GM12878 (cell line): ENCODE measurements around the gene COL6A1.

Experiments
- CBFB ChIP-seq: IDR thresholded peaks from 2 replicates; pipeline ENCODE4 v1.6.1; 2016; ENCODE audit warnings: antibody characterized with exemption, low read depth
- DPF2 ChIP-seq: fragments of 450-650 bp; IDR thresholded peaks from 2 replicates; pipeline ENCODE4 v1.6.1; 2017; ENCODE audit warnings: mild to moderate bottlenecking
- EZH2 ChIP-seq: IDR thresholded peaks from 2 replicates; pipeline ENCODE4 v1.6.1; 2012; ENCODE audit warnings: low read depth, mild to moderate bottlenecking, control low read depth, inconsistent platforms, low read length, borderline replicate concordance; ENCODE audit not compliant: control insufficient read depth
- KDM1A ChIP-seq: fragments of 200-600 bp; sonication (generic); IDR thresholded peaks from 2 replicates; pipeline ENCODE4 v1.6.1; 2016; ENCODE audit warnings: borderline replicate concordance
- MYB ChIP-seq: fragments of 150-350 bp; IDR thresholded peaks from 2 replicates; pipeline ENCODE4 v1.6.1; 2014; ENCODE audit warnings: mild to moderate bottlenecking, low read depth, low read length, borderline replicate concordance
- NFYB ChIP-seq: IDR thresholded peaks from 2 replicates; pipeline ENCODE4 v1.6.1; 2011; ENCODE audit warnings: low read depth, mild to moderate bottlenecking, low read length, improper control_type of control experiment, moderate library complexity; ENCODE audit not compliant: insufficient read depth
- POLR2A ChIP-seq: IDR thresholded peaks from 2 replicates; pipeline ENCODE4 v1.6.1; 2011; ENCODE audit warnings: low read depth, mild to moderate bottlenecking, low read length
- POLR2AphosphoS5 ChIP-seq: IDR thresholded peaks from 2 replicates; pipeline ENCODE4 v1.6.1; 2011; ENCODE audit warnings: mild to moderate bottlenecking, low read length, inconsistent platforms
- RAD51 ChIP-seq: fragments of 450-650 bp; IDR thresholded peaks from 2 replicates; pipeline ENCODE4 v1.6.1; 2016; ENCODE audit warnings: moderate library complexity, mild to moderate bottlenecking, inconsistent platforms
- ZNF274 ChIP-seq: IDR thresholded peaks from one replicate; pipeline ENCODE4 v1.8.0; 2011; ENCODE audit not compliant: insufficient read length, insufficient read depth

DNA sequence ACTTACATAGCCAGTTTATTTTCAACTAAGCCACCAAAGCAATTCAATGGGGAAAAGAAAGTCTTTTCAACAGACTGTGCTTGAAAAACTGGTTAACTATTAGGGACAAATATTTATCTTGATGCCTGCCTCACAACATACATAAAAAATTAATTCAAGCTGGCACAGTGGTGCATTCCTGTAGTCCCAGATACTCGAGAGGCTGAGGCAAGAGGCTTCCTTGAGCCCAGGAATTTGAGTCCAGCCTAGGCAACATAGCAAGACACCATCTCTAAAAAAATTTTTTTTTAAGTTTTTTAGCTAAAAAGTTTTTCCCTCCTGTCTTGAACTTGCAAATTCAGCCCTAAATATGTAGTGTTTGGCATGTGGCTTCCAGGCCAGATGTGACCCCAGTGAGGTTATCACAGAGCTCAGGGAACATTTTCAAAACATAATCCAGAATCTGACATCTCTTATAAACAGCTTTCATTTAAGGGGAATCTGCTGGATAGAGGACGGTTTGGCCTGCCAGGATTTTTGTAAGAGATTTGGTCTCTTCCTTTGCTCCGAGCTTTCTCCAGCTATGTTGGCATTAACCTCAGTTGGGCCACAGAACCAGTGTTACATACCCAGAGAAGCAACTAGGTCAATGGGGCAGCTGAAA, 46.4 kb downstream of the COL6A1 start:
- TF ChIP-seq ZNF274 (no peak), MYB (no peak), KDM1A (no peak), NFYB (no peak), POLR2A (no peak), POLR2AphosphoS5 (no peak), EZH2 (no peak), DPF2 (no peak), RAD51 (no peak), CBFB (no peak)
